GM18505 (cell line): Measurements from ENCODE around the gene FN3K.
"Not testable (repeated sequence)": the region's sequence is repeated elsewhere in the genome, so short reads cannot be mapped to it uniquely, and the experiment has no call there.

Source experiments
- ATAC-seq: cut with Tn5 transposase; IDR thresholded peaks from one replicate; pipeline ENCODE4 v1.9.1; 2021; ENCODE audit not compliant: unreplicated experiment
- POLR2A ChIP-seq: IDR thresholded peaks from 4 replicates; pipeline ENCODE4 v1.6.1; 2011; ENCODE audit warnings: borderline replicate concordance; ENCODE audit not compliant: insufficient read depth, insufficient read length; ENCODE audit errors: extremely low read depth

Gene FN3K

DNA sequence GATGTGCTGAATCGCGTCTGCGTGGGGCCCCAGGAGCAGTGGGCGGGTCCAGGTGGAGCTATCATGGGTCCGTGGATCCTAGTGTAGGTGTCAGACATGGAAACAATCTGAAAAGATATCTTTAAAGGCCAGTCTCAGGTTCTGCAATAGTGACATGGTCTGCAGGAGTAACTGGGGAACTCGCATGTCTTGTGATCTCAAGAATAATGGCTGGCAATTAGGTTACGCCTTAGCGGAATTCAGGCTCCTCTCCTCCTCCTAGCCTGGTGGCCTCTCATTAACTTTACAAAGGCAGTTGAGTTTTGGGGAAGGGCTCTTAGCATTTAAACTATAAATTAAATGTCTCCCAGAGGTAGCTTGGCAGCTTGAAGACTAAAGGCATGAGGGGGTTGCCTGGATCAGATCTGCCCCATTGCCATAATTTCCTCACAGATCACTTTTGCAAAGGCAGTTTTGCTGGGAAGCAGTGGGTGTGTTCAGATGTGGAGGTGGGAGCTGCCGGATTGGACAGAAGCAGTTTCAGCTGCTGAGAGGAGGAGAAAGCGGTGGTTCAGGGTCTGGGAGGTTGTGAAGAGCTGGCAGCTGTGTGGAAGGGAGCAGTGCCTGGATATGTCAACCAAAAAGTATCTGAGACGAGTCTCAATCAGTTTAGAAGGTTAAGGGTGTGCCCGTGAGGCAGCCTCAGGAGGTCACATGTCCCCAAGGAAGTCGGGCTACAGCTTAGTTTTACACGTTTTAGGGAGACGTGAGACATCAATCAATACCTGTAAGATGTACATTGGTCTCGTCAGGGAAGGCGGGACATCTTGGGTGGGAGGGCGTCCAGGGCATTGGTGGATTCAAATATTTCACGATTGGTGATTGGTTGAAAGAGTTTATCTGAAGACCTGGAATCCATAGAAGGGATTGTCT is 19.1 kb downstream of the FN3K start:
- no peak for ATAC-seq
- no peak for TF ChIP-seq POLR2A

DNA sequence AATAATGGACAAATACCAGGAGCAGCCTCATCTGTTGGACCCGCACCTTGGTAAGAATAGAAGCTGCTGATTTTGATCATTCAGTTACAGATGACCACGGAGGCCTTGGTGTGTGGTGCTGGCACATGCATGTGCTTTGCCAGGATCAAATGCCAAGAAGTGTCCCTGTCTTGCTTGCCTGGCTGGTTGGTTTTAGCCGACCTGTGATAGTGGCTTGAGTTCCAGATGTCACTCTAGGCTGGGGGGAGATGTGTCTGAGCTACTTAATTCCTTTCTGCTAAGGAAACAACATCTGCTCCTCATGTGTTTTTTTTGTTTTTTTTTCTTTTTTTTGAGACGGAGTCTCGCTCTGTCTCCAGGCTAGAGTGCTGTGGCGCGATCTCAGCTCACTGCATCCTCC is 20.8 kb downstream of the FN3K start:
- ATAC-seq: no peak
- TF ChIP-seq POLR2A: no peak

DNA sequence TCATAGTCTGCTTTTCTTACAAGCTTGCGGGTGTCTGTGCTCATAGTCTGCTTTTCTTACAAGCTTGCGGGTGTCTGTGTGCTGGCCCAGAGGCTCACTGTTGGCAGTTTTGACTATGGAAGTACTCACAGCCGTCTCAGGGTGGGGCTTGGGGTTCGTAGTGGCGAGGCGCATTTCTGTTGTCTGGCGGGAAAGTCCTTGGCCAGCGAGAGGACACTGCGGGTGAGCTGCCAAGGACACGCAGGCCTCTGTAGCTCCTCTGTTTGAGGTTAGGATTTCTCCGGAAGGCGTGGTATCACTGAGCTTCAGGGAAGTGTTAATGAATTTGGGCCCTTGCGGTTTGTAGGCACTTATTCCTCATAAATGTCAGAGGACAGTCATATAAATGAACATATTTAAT is 30.0 kb downstream of the FN3K start:
- no peak for ATAC-seq
- no peak for TF ChIP-seq POLR2A

DNA sequence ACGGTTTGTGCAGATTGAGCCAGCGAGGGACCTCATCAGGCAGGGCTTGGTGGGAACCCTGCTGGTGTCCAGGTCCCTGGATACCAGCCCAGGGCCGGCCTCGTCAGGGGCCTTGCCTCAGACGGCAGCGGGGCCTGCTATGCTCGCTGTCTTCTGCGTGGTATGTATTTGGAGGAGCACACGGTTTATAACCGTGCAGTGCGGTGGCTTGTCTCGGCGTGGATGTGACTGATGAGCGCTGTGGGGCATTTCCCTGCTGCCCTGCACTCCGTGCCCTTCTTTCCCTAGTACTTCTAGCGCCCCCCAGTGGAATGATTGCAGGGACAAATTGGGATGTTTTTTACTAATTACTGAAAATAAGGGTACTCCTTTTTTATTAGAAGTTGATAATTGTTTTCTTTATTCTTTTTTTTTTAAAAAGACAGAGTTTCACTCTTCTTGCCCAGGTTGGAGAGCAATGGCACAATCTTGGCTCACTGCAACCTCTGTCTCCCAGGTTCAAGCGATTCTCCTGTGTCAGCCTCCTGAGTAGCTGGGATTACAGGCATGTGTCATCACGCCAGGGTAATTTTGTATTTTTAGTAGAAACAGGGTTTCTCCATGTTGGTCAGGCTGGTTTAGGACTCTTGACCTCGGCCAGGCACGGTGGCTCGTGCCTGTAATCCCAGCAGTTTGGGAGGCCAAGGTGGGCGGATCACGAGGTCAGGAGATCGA is 31.8 kb downstream of the FN3K start:
- ATAC-seq: no peak
- no peak for TF ChIP-seq POLR2A

DNA sequence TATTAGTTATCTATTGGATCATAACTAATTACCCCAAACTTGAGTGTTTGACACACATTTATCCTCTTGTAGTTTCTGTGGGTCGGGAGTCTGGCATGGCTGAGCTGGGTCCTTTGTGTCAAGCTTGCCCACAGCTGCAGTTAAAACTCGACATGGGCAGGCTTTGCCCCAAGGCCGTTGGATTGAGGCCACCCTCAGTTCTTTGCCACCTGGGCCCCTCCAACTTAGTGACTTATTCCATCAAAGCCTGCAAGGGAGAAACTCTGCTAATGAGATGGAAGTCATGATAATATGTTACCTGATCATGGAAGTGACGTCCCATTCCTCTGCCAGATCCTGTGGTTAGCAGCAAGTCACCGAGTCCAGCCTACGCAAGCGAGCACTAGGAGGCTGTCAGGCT is 33.6 kb downstream of the FN3K start:
- TF ChIP-seq POLR2A: no peak
- no peak for ATAC-seq

DNA sequence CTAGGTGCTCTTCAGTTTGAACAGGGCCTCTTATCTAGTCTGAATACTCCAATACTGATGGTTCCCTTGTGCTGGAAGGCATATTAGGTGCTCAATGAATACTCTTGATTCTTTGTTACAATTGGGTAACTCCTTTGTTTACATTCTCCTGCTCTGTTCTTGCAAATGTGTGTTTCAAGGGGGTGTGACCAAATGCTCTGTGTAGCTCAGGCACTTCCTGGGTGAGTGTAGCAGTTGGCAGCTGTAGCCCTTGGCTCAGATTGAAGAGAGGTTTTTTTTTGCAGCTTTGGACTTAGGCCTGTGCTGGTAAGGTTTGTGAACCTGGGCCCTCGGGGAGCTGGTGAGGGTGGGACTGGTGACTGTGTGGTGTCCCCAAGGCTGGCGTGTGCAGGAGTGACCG is 36.6 kb downstream of the FN3K start:
- TF ChIP-seq POLR2A: no peak
- no peak for ATAC-seq

DNA sequence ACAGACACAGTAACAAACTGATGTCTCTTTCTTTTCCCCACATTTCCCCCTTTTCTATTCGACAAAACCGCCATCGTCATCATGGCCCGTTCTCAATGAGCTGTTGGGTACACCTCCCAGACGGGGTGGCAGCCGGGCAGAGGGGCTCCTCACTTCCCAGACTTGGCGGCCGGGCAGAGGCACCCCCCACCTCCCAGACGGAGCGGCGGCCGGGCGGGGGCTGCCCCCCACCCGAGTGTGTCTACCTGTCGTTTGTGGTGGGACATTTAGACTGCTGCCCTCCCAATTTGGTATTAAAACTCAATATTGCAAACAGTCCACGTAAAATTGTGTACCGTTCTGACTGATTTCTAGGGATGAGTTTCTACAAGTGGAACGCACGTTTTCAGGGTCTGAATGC is 39.0 kb downstream of the FN3K start:
- not testable (repeated sequence) for ATAC-seq

DNA sequence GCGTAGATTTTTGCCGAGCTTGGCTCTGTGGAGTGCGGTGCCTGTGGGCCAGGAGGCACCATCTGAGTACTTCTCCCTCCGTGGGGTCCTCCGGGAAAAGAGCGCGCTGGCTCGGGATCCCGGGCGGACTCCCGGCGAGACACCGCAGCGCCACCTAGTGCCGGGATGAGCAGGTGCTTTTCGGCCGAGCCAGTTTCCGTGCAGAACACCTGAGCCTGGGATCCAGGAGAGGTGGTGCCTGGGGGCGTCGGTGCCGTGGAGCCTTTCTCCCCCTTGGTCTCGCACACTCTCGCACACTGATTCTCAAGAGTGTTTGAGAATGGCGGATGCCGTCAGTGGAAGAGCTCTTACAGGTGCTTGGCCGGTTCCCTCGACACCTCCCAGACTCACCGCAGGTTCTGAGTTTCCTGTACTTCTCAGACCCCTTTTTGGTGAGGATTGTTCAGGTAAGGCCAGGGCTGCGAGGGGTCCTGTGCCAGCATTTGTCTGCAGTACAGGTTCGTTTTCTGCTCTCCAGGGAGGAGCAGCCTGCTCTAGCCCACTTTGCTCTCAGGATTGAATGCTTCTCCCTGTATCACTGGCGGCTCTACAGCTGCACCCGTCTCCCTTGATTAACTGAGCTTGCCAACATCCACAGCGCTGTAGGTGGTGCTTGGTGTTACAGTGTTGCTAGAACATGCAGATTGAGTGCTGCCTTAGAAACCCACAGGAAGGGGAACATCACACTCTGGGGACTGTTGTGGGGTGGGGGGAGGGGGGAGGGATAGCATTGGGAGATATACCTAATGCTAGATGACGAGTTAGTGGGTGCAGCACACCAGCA is 39.8 kb downstream of the FN3K start:
- no peak for TF ChIP-seq POLR2A
- ATAC-seq: no peak

DNA sequence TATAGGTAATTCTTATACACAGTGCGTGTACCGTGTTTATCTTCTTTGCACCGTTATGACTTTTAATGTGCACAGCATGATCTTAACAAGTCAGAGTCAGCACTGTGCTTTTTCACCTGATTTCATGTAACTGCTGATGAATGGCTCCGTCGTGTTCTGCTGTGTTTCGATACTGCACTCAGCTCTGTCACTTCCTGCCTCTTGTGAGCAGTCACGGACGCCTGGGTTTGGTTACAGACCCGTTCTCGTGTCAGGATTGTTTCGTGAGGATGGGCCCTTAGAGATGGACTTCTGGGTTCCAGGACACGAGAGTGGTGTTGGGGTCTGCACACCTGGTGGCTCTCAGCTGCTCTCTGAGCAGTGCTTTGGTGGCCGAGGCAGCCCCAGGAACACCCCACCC is 41.0 kb downstream of the FN3K start:
- no peak for TF ChIP-seq POLR2A
- ATAC-seq: no peak

DNA sequence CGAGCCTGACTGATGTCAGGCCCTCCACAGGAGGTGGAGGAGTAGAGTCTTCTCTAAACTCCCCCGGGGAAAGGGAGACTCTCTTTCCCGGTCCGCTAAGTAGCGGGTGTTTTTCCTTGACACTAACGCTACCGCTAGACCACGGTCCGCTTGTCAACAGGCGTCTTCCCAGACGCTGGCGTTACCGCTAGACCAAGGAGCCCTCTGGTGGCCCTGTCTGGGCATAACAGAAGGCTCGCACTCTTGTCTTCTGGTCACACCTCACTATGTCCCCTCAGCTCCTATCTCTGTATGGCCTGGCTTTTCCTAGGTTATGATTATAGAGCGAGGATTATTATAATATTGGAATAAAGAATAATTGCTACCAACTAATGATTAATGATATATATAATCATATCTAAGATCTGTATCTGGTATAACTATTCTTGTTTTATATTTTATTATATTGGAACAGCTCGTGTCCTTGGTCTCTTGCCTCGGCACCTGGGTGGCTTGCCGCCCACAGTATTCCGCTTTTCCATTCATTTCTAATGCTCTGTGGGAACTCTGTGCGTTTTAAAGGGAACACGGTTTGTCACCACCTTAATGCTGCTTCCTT is 42.5 kb downstream of the FN3K start:
- not testable (repeated sequence) for ATAC-seq

DNA sequence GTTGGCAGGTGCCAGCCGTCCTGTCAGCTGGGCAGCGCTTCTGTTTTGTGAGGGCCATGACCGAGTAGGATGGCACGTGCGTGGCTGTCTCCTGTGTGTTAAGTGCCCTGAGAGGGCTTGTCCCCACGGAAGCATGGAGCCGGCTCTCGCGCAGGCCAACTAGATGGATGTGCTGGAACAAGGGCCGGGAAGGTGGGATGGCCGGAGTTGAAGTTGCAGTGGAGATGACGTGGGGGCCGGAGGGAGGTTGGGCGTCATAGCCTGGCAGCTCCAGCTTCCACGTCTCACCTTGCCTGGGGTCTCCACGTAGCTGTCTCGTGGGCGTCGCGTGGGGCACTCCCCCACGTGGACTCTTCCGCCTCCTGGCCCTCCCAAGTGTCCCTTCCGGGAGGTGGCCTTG is 44.1 kb downstream of the FN3K start:
- no peak for ATAC-seq
- TF ChIP-seq POLR2A: no peak

DNA sequence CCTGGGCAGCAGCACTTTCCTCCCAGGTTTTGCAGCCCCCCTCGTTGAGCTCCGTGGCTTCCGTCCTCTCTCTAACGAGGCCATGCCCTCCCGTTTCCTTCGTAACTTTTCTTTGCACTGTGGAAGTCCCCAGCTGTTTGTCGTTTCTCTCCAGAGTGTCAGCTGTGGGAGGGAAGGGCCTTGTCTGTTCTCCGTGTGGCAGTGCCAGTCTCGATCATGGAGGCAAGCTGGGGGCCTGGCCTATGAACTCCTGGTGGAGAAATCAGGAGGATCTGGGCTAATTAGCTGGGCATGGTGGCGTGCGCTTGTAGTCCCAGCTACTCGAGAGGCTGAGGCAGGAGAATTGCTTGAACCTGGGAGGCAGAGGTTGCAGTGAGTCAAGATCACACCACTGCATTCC is 44.8 kb downstream of the FN3K start:
- no peak for TF ChIP-seq POLR2A

More for the DNA sequence above, 44.8 kb downstream of the FN3K start:
- ATAC-seq: no peak
